ENCODE measurements around the gene GOLGA8M.
"Not testable (repeated sequence)": the region's sequence is repeated elsewhere in the genome, so short reads cannot be mapped to it uniquely, and the experiment has no call there.

- not testable (repeated sequence) for TF ChIP-seq SPI1 (IDR thresholded peaks at IDR 0.05; ENCODE audit: borderline replicate concordance, low read depth); CTCF (IDR thresholded peaks at IDR 0.05; ENCODE audit: insufficient read depth, low read length)
These were observed 45.8 kb downstream of the GOLGA8M start for GRCh38 chr15:28666402-28666801.
